Panc1 (cell line): Measurements from ENCODE around the gene MGRN1. TPM values are rescaled to one million over a fixed set of nuclear protein-coding genes. Genes with fewer than 3 reads are reported as not detected.

Experiments
- ATAC-seq: fragments of 200-7000 bp; cut with Tn5 transposase; 2 replicates; pipeline ENCODE4 v1.9.1; 2020; ENCODE audit warnings: mild to moderate bottlenecking, moderate library complexity
- BruUV-seq: library from RNA; stranded (reverse); fragments of 400-500 nt; replicated peaks from 2 replicates; lab custom pipeline; 2021; lab: Mats Ljungman, UMichigan
- CTCF ChIA-PET: fragments of 300-600 bp; sonication (Branson Sonifier 250); formaldehyde crosslinking; loops from one replicate; lab custom pipeline; 2022; ENCODE audit warnings: antibody characterized with exemption; lab: Charles Lee
- POLR2A ChIA-PET: fragments of 300-600 bp; sonication (Branson Sonifier 250); formaldehyde crosslinking; loops from one replicate; lab custom pipeline; 2022; ENCODE audit warnings: antibody characterized with exemption; lab: Charles Lee
- DNase-seq: peaks from one replicate; pipeline ENCODE4 v3.0.0-alpha.2; 2010; ENCODE audit warnings: low read depth, low spot score
- H3K27ac ChIP-seq: 2 replicates; pipeline ENCODE4 v1.5.1; 2011; ENCODE audit warnings: mild to moderate bottlenecking, low read length, inconsistent platforms
- H3K27me3 ChIP-seq: fragments of 200-500 bp; sonication (Bioruptor generic); 2 replicates; pipeline ENCODE4 v1.6.0; 2014; ENCODE audit warnings: low read length, inconsistent platforms; ENCODE audit not compliant: control insufficient read depth, insufficient read depth
- H3K36me3 ChIP-seq: fragments of 200-500 bp; sonication (Bioruptor generic); 2 replicates; pipeline ENCODE4 v1.5.1; 2014; ENCODE audit warnings: inconsistent platforms, mild to moderate bottlenecking, low read length, moderate library complexity; ENCODE audit not compliant: control insufficient read depth, insufficient read depth
- H3K4me1 ChIP-seq: 2 replicates; pipeline ENCODE4 v1.5.1; 2011; ENCODE audit warnings: inconsistent platforms, mild to moderate bottlenecking, low read length, moderate library complexity; ENCODE audit not compliant: control insufficient read depth, insufficient read depth
- H3K4me3 ChIP-seq, 2 experiments: 2 replicates each; pipeline ENCODE4 v1.5.1; 2011 to 2012; ENCODE audit warnings: low read depth in 2 of 2, low read length in 2 of 2, mild to moderate bottlenecking in 2 of 2, inconsistent platforms in 1 of 2, moderate library complexity in 1 of 2
- H3K9me3 ChIP-seq: fragments of 200-500 bp; sonication (Bioruptor generic); 2 replicates; pipeline ENCODE4 v1.5.1; 2014; ENCODE audit warnings: low read depth, mild to moderate bottlenecking, inconsistent platforms, low read length, moderate library complexity; ENCODE audit not compliant: control insufficient read depth, insufficient read depth
- POLR2AphosphoS5 ChIP-seq: IDR thresholded peaks from 2 replicates; pipeline ENCODE4 v1.6.1; 2012; ENCODE audit warnings: mild to moderate bottlenecking, low read depth, low read length, moderate library complexity
- SIN3A ChIP-seq: IDR thresholded peaks from 2 replicates; pipeline ENCODE4 v1.6.1; 2012; ENCODE audit warnings: low read depth, mild to moderate bottlenecking, low read length, moderate library complexity, borderline replicate concordance; ENCODE audit not compliant: insufficient read depth
- TCF7L2 ChIP-seq: IDR thresholded peaks from 2 replicates; pipeline ENCODE4 v1.6.1; 2011; ENCODE audit warnings: mild to moderate bottlenecking, low read depth, low read length, inconsistent platforms
- in situ Hi-C: cut with HindIII; loops from 2 replicates; pipeline ENCODE4 v1.10.0; 2016; ENCODE audit warnings: low sequenced_read_pairs, low pct_unique_long_range_greater_than_20kb
- intact Hi-C: fragments of 100-400 bp; cut with micrococcal nuclease; formaldehyde crosslinking; loops from one replicate; pipeline ENCODE4 v1.10.0; 2022; ENCODE audit not compliant: unreplicated experiment
- total RNA-seq: library from RNA; stranded (reverse); gene quantifications from one replicate; pipeline ENCODE4 v1.2.1, GENCODE V29; 2021; ENCODE audit not compliant: unreplicated experiment
- TF ChIP-seq, protein P1 (sequence below), 2 experiments: IDR thresholded peaks; 2 replicates each; pipeline ENCODE4 v1.6.1; 2011 to 2012; ENCODE audit warnings: low read depth in 2 of 2, control low read depth in 1 of 2, low read length in 1 of 2, mild to moderate bottlenecking in 1 of 2, moderate library complexity in 1 of 2; ENCODE audit not compliant: insufficient read depth in 1 of 2
- TF ChIP-seq, protein P2 (sequence below): fragments of 450-650 bp; IDR thresholded peaks from 2 replicates; pipeline ENCODE4 v1.5.1; 2017; ENCODE audit warnings: mild to moderate bottlenecking

Gene MGRN1
- total RNA-seq, 1 experiment from 2014 or later = 59.7 TPM

DNA sequence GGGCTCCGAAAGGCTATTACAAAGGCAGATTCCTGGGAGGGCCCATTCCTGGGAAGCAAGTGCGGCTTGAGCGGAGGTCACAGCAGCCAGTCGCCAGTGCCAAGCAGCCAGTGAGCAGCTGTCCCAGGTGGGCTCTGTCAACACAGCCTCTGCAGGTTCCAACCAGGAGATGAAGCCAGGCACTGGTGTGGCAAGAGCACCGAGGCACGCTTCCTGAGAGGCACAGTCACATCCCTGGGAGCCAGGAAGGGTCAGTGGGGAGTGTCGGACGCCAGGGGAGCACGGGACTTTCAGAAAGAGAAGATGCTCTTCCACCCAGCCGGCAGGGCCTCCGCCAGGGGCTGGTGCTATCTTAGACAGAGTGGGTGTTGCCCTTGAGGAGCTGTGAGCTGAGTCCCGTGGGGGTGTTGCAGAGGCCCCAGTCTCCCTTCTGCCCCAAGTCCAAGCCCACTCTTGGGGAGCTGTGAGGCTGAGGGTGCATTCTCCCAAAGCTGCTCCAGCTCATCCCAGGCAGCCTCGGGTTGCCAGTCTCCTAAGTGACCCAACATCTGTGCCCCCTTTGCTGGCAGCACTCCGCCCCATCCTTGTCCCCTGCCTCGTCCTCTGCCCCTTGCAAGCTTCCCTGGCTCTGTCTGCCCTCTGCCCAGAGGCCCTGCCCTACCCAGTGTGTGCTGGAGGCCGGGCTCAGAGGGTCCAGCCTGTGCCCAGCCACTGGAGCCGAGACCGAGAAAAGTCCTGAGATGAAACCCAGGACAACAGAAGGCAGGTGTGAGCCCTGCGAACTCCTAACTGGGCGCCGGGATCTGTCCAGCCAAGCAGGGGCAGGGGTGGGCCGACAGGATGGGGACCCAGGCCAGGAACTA lies 16.6 kb upstream of the MGRN1 start:
- H3K27me3 ChIP-seq = no peaks in the 10 kb centered on the region
- no peak for DNase-seq
- in situ Hi-C loops (no loop called here), intact Hi-C loops (no loop called here)
- ATAC-seq = no peak
- CTCF ChIA-PET = interaction anchor here (0.6 kb wide), 1 partner anchor 8 kb away, joined by 3 read pairs; no protein-coding TSS in a partner anchor
- H3K36me3 ChIP-seq = no peaks in the 10 kb centered on the region
- peaks cover 2% of the 10 kb centered on the region; the same call in 1 of the 2 replicates for H3K4me1 ChIP-seq
- POLR2A ChIA-PET = no interaction called here
- no TSS peak for BruUV-seq
- TF ChIP-seq SIN3A (no peak), TCF7L2 (no peak), POLR2AphosphoS5 (no peak)
- TF ChIP-seq, protein P1, sequence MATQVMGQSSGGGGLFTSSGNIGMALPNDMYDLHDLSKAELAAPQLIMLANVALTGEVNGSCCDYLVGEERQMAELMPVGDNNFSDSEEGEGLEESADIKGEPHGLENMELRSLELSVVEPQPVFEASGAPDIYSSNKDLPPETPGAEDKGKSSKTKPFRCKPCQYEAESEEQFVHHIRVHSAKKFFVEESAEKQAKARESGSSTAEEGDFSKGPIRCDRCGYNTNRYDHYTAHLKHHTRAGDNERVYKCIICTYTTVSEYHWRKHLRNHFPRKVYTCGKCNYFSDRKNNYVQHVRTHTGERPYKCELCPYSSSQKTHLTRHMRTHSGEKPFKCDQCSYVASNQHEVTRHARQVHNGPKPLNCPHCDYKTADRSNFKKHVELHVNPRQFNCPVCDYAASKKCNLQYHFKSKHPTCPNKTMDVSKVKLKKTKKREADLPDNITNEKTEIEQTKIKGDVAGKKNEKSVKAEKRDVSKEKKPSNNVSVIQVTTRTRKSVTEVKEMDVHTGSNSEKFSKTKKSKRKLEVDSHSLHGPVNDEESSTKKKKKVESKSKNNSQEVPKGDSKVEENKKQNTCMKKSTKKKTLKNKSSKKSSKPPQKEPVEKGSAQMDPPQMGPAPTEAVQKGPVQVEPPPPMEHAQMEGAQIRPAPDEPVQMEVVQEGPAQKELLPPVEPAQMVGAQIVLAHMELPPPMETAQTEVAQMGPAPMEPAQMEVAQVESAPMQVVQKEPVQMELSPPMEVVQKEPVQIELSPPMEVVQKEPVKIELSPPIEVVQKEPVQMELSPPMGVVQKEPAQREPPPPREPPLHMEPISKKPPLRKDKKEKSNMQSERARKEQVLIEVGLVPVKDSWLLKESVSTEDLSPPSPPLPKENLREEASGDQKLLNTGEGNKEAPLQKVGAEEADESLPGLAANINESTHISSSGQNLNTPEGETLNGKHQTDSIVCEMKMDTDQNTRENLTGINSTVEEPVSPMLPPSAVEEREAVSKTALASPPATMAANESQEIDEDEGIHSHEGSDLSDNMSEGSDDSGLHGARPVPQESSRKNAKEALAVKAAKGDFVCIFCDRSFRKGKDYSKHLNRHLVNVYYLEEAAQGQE (IDR thresholded peaks at IDR 0.05; ENCODE audit: insufficient read depth in 1 of 2, low read depth in 2 of 2, low read length in 1 of 2) = no peak
- TF ChIP-seq, protein P2, sequence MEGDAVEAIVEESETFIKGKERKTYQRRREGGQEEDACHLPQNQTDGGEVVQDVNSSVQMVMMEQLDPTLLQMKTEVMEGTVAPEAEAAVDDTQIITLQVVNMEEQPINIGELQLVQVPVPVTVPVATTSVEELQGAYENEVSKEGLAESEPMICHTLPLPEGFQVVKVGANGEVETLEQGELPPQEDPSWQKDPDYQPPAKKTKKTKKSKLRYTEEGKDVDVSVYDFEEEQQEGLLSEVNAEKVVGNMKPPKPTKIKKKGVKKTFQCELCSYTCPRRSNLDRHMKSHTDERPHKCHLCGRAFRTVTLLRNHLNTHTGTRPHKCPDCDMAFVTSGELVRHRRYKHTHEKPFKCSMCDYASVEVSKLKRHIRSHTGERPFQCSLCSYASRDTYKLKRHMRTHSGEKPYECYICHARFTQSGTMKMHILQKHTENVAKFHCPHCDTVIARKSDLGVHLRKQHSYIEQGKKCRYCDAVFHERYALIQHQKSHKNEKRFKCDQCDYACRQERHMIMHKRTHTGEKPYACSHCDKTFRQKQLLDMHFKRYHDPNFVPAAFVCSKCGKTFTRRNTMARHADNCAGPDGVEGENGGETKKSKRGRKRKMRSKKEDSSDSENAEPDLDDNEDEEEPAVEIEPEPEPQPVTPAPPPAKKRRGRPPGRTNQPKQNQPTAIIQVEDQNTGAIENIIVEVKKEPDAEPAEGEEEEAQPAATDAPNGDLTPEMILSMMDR = no peak
- H3K4me3 ChIP-seq = no peak overlapping the region
- H3K27ac ChIP-seq = no peak overlapping the region
- no peaks in the 10 kb centered on the region for H3K9me3 ChIP-seq

DNA sequence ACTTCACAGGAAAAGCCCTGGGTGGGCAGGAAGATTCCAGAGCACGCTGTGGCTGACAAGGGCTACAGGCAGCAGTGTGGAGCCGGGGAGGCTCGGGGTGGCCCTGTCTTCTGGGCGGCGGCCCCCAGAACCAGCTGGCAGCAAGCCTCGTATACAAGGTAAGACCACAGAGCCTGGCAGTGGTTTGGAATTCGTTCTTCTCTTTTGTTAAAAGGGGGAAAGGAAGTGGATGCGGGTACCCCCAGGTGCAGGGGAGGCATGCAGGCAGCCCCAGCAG lies 16.0 kb upstream of the MGRN1 start:
- Histone ChIP-seq H3K4me1 (peaks cover 6% of the 10 kb centered on the region; the same call in 1 of the 2 replicates), H3K36me3 (no peaks in the 10 kb centered on the region), H3K27me3 (no peaks in the 10 kb centered on the region), H3K27ac (no peak overlapping the region), H3K4me3 (no peak overlapping the region), H3K9me3 (no peaks in the 10 kb centered on the region)
- TF ChIP-seq TCF7L2 = no peak
- TF ChIP-seq SIN3A = no peak
- TF ChIP-seq, protein P2 = no peak
- no peak for TF ChIP-seq POLR2AphosphoS5
- TF ChIP-seq, protein P1 (IDR thresholded peaks at IDR 0.05; ENCODE audit: insufficient read depth in 1 of 2, low read depth in 2 of 2, low read length in 1 of 2) = no peak
- ChIA-PET CTCF (no interaction called here), POLR2A (no interaction called here)
- intact Hi-C loops = no loop called here
- in situ Hi-C loops = no loop called here
- ATAC-seq (no peak), DNase-seq (no peak)
- BruUV-seq = no TSS peak
